Stimulated activated CD8-positive, alpha-beta memory T cell treated with anti-CD3 and anti-CD28 coated beads, Interleukin-15, amount 100 ng/mL, for 24 hours (primary cell): ENCODE measurements around the gene LGALS8.
A peak's percentile ranks its signal among the peaks of the same experiment; 100 is the strongest.

ENCODE experiments used
- DNase-seq: peaks from one replicate; pipeline ENCODE4 v3.0.0-alpha.2; 2020; ENCODE audit warnings: low read depth

Gene LGALS8

GRCh38 chr1:236509203-236509602 is 14.6 kb upstream of the LGALS8 start:
- DNase-seq = no peak

- DNase-seq = no peak
These were observed 14.0 kb upstream of the LGALS8 start for GRCh38 chr1:236509647-236510401.

- no peak for DNase-seq
These were observed 11.9 kb upstream of the LGALS8 start for GRCh38 chr1:236511735-236512418.

GRCh38 chr1:236514703-236515442 is 8.9 kb upstream of the LGALS8 start:
- no peak for DNase-seq

GRCh38 chr1:236515443-236515958 is 8.3 kb upstream of the LGALS8 start:
- no peak for DNase-seq

- DNase-seq = no peak
These were observed 6.7 kb upstream of the LGALS8 start for GRCh38 chr1:236516929-236517704.

- DNase-seq = no peak
These were observed 5.5 kb upstream of the LGALS8 start for GRCh38 chr1:236518322-236518721.

GRCh38 chr1:236520445-236521005 is 3.3 kb upstream of the LGALS8 start:
- DNase-seq = no peak

- no peak for DNase-seq
These were observed 662 bp upstream of the LGALS8 start for GRCh38 chr1:236522937-236523703.

GRCh38 chr1:236524142-236524894 is 536 bp downstream of the LGALS8 start:
- peak; percentile 17 for DNase-seq

- no peak for DNase-seq
These were observed 1.1 kb downstream of the LGALS8 start for GRCh38 chr1:236524895-236525184.

GRCh38 chr1:236526079-236526478 is 2.3 kb downstream of the LGALS8 start:
- DNase-seq = no peak

GRCh38 chr1:236530286-236530685 is 6.5 kb downstream of the LGALS8 start:
- no peak for DNase-seq

GRCh38 chr1:236530959-236531358 is 7.2 kb downstream of the LGALS8 start:
- no peak for DNase-seq

GRCh38 chr1:236532850-236533249 is 9.1 kb downstream of the LGALS8 start:
- DNase-seq = no peak

GRCh38 chr1:236534151-236534651 is 10.4 kb downstream of the LGALS8 start:
- no peak for DNase-seq

GRCh38 chr1:236535190-236535589 is 11.4 kb downstream of the LGALS8 start:
- DNase-seq = no peak

- no peak for DNase-seq
These were observed 11.9 kb downstream of the LGALS8 start for GRCh38 chr1:236535662-236536161.

- DNase-seq = no peak
These were observed 12.8 kb downstream of the LGALS8 start for GRCh38 chr1:236536540-236536939.
